D341Med (cell line): ENCODE measurements around the gene MEGF6.

Experiments
- DNase-seq: peaks from one replicate; pipeline ENCODE4 v3.0.0; 2012; ENCODE audit warnings: low spot score

MEGF6 gene

GRCh38 chr1:3504151-3504821 is 107.0 kb downstream of the MEGF6 start:
- DNase-seq = no peak

GRCh38 chr1:3503525-3503886 is 107.8 kb downstream of the MEGF6 start:
- no peak for DNase-seq

- no peak for DNase-seq
Measured at GRCh38 chr1:3502641-3503524, 108.4 kb downstream of the MEGF6 start.

DNA sequence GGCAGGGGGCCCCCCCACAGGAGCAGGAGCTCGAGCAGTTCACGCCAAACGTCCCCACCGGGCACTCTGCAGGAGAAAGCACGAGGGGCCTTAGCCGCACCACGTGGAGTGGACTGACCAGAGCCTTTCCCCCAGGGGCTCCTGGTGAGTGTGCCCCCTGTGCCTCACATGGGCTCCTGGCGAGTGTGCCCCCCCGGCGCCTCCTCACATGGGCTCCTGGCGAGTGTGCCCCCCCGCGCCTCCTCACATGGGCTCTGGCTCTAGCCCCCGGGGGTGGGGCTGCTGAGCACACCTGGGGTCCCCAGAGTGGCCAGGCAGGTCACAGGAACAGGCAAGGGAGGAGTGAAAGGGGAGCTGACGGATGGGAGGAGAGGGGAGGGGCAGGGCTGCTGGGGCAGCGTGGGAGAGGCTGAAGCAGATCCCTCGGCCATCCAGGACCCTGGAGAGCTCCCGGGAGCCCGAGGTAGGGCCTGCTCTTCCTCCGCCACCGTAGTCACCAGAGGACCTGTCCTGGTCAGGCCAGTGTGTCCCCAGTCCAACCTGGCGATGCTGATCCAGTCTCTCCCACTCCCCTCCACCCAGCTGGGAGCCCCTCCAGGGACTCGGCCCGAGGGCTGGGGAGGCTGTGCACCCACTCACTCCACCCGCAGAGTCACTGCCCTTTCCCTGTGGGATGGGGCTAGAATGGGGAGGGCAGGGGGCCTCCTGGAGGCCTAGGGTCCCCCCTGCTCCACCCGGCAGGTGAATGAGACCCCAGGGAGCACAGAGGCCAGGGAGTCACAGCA is 109.3 kb downstream of the MEGF6 start:
- DNase-seq = peak; percentile 66

- DNase-seq = no peak
Measured at GRCh38 chr1:3501437-3501836, 109.9 kb downstream of the MEGF6 start.

- no peak for DNase-seq
Measured at GRCh38 chr1:3500265-3500835, 111.0 kb downstream of the MEGF6 start.

- DNase-seq = no peak
Measured at GRCh38 chr1:3499611-3500010, 111.7 kb downstream of the MEGF6 start.

DNA sequence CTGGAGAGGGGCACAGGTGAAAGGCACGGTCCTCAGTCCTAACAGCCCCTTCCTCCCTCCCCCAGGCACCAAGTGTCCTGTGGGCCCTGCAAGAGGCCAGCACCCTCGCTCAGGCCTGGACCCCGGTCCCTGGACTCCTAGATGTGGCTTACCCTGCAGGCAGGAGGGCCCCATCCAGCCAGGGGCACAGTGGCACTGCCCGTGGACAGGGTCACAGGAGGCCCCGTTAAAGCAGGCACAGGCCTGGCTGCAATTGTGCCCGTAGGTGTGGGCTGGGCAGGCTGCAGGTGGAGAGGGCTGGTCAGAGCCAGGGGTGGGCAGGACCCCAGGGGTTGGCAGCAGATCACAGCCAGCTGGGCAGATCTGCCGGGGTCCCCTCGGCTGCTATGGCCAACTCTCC is 112.3 kb downstream of the MEGF6 start:
- no peak for DNase-seq

DNA sequence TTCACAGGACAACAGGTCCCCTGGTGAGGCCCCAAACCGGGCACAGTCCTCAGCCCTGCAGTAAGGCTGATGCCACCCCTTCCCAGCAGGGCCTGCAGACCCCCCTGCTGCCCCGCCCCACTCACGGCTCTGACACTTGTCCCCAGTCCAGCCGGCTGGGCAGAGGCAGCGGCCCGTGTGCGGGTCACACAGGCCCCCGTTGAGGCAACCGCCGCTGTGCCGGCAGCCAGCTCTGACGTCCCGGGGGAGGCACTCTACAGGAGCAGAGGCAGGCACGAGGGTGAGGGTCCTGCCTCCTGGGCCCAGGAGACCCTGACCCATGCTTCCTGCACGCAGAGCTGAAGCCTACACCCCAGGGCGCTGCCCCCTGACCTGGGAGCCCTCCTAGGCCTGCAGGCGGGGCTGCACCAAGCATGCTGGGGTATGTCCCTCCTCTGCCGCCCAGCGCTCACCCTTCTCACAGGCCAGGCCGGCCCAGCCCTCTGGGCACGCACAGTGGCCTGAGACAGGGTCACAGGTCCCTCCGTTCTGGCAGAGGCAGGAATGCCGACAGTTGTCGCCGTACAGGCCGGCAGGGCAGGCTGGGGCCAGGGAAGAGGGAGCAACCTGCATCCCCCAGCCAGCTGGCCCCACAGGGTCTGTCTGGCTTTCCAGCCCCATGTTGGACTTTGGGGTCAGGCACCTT is 112.9 kb downstream of the MEGF6 start:
- DNase-seq = no peak

DNA sequence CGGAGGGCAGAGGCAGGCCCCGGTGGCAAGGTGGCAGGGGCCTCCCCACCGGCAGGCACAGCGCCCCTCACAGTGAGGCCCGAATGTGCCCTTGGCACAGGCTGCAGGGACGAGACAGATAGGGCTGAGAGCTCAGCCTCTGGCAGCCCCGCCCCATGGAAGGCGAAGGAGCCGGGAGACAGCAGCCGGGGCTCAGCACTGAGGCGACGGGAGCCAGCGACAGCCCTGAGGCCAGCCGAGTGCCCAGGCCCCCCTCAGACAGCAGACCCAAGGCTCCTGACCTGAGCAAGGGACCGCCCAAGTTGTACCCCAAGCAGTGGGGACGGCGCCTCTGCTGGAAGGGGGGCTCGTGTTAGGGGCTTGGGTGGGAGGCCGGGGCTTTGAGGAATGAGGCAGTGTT is 113.8 kb downstream of the MEGF6 start:
- no peak for DNase-seq

- no peak for DNase-seq
Measured at GRCh38 chr1:3496916-3497315, 114.4 kb downstream of the MEGF6 start.

- DNase-seq = no peak
Measured at GRCh38 chr1:3495776-3496745, 115.2 kb downstream of the MEGF6 start.

DNA sequence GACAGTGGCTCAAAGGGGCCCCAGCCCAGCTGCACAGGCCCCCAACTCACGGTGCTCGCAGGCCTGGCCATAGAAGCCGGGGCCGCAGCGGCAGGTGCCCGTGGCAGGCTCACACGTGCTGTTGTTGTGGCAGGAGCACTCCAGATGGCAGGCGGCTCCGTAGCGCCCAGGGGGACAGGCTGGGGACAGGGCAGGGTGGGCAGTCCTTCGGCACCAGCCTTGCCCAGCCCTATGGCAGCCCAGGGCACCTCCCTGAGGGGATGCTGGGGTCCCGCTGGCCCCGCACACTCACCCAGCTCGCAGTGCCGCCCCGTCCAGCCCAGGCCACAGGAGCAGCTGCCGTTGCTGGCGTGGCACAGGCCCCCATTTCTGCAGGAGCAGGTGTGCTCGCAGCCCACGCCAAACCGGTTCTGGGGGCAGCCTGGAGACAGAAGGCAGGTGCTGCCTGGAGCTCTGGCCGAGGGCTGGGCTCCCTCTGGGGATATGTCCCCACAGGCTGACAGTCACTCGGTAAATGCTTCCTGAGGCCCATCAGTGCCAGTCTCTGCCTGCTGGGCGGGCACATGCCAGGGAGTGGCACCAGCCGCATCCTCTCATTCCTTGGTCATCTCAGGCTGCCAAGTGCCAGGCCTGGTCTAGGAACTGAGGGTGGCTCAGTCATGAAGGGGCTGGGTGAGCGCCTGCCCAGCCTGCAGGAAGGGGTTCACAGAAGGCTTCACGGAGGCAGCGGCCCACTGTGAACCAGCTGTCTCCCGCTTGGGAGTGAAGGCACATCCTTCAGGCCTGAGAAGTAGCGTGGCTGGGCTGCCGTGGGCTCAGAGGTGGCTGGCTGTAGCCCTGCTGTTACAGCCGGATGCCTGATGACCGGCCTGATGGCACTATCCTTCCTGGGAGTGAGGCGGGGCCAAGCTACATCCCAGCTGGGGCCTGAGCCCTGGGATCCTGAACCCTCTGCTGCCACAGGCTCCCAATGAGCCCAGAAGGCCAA is 116.7 kb downstream of the MEGF6 start:
- DNase-seq = no peak

GRCh38 chr1:3492545-3493246 is 118.6 kb downstream of the MEGF6 start:
- DNase-seq = no peak

DNA sequence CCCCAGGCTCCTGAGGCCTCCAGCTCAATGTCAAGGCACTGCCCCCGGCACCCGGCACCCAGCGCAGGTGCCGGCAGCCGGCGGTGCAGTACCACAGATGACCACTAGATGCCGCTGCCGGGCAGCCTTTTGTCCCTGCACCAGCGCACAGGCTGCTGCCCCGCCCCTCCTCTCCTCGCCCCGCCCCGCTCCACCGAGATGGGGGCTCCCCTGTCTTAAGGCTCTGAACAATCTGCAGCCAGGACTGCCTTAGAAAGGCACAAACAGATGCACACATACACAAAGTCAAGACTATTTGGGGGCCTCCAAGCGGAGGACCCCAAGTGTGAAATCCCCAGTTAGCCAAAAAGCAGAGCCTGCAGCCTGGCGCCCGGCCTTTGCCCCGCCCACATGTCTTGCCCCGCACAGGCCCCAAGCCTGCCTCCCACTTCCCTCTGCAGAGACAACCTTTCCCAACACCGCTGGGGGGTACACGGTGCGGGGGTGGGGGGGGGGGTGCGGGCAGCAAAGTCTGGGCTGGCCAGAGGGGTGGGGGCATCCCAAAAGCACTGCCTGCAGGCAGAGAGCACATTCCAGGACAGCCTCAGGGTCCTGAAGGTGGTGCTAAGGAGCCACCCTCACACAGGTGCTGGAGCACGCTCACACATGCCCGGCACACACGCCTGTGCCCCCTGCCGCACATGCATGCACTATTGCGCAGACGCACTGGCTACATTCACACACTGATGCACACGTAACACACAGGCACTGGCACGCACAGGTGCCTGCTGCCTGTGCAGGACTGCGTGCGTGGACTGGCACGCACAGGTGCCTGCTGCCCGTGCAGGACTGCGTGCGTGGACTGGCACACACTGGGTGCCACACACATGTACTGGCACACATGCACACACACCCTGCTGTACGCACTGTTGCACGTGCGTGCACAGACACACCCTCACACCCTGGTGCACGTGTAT is 119.7 kb downstream of the MEGF6 start:
- DNase-seq = peak; percentile 93

DNA sequence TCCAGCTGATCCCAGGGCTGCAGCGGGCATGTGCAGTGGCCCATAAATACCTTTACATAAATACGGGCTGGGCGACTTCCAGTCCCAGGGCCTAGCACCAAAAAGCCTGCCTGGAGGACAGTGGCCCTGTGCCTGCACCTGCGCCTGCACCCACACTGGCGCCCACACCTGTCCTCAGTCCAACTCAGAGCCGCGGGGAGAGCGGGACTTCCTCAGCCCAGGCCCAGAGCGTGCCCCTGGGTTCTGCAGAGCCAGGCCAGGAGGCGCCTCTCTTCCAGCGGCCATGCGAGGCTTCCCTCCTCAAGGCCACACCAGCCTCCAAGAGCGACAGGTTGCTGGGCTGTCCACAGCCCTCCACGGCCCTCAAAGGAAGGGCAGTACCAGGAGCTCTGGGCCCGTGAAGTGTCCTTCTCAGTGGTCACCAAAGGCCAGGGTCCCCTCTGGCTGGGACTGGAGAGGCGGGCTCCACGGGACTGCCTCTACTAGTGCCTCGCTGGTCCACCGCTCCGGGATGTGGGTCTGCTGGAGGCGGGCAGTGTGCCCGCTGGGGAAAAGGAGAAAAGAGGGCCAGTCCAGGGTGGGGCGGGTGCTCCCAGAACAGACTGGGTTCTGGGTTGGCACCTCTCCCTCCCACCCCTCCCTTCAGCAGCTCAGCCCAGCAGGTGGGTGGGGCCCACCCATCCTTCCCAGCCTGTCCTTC is 121.1 kb downstream of the MEGF6 start:
- no peak for DNase-seq

GRCh38 chr1:3488432-3488831 is 122.9 kb downstream of the MEGF6 start:
- DNase-seq = no peak
